Natural killer cell treated with Interleukin-12 subunit alpha and Interleukin-12 subunit beta and Interleukin-15 and Interleukin-18, amount 100 ng/mL, for 72 hours (primary cell): ENCODE measurements around the gene PTPN20. TPM values are rescaled to one million over a fixed set of nuclear protein-coding genes. Genes with fewer than 3 reads are reported as not detected.
A peak's percentile ranks its signal among the peaks of the same experiment; 100 is the strongest.

Experiments
- ATAC-seq, 2 donors: fragments of 150-1000 bp; cut with Tn5 transposase in 1 of 2; sonication (Bioruptor Pico), chemical (Tn5 transposase) in 1 of 2; 2 replicates each; pipeline ENCODE4 v1.10.0; 2021
- DNase-seq: peaks from one replicate; pipeline ENCODE4 v3.0.0; 2022; ENCODE audit warnings: low spot score
- H3K27ac Mint-ChIP-seq, 2 donors: 1 replicate in 1 of 2; 2 replicates in 1 of 2; pipeline ENCODE4 v1.8.0; 2022; ENCODE audit warnings: mixed read lengths in 2 of 2, mild to moderate bottlenecking in 1 of 2, moderate library complexity in 1 of 2
- H3K27me3 Mint-ChIP-seq, 2 donors: 1 replicate in 1 of 2; 2 replicates in 1 of 2; pipeline ENCODE4 v1.8.0; 2022; ENCODE audit warnings: mixed read lengths in 2 of 2
- H3K36me3 Mint-ChIP-seq: one replicate; pipeline ENCODE4 v1.8.0; 2022; ENCODE audit warnings: mixed read lengths
- H3K4me1 Mint-ChIP-seq, 2 donors: 1 replicate in 1 of 2; 2 replicates in 1 of 2; pipeline ENCODE4 v1.8.0; 2022; ENCODE audit warnings: low read depth in 2 of 2, mixed read lengths in 2 of 2, mild to moderate bottlenecking in 1 of 2
- H3K4me3 Mint-ChIP-seq: one replicate; pipeline ENCODE4 v1.8.0; 2022; ENCODE audit warnings: mixed read lengths
- H3K9me3 Mint-ChIP-seq: 2 replicates; pipeline ENCODE4 v1.8.0; 2022; ENCODE audit warnings: mixed read lengths
- total RNA-seq, 2 donors: library from RNA; stranded (reverse); gene quantifications; one replicate each; pipeline ENCODE4 v1.2.3, GENCODE V29; 2022

The PTPN20 gene
- total RNA-seq, 2 donors from 2014 or later, result 0.67 TPM; not detected in 1

GRCh38 chr10:47039562-47039913, 128.3 kb downstream of the PTPN20 start:
- peak; percentile 16 for DNase-seq
- Mint-ChIP-seq H3K27me3 (no peaks in the 10 kb centered on the region), H3K36me3 (no peaks in the 10 kb centered on the region), H3K4me3 (no peak overlapping the region), H3K4me1 (no peaks in the 10 kb centered on the region), H3K27ac (no peak overlapping the region), H3K9me3 (no peaks in the 10 kb centered on the region)
- ATAC-seq, result no peak

DNA sequence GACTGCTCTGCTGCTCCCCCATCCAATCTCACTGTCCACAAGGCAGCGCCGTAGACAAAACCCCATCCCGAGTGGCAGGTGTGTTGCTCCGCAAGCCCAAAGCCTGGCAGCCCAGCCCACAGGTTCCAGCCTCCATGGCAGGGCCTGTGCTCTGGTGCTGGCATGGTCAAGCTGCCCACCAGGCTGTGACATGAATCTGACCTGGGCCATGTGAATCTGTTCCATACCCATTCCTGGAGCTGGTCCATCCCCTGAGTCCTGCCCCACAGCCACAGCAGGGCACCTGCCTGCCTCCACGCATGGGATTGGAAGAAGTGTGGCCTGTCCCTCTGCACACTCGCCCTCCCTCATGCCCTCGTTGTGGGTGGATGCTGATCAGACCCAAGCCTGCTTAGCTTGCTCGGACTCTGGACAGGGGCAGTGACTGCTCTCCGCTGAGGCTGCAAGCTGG, 128.8 kb downstream of the PTPN20 start:
- H3K36me3 Mint-ChIP-seq, result no peaks in the 10 kb centered on the region
- no peak overlapping the region for H3K4me3 Mint-ChIP-seq
- ATAC-seq (peak; percentile 10 to 33), DNase-seq (no peak)
- H3K27ac Mint-ChIP-seq, result no peak overlapping the region
- H3K27me3 Mint-ChIP-seq, result no peaks in the 10 kb centered on the region
- H3K9me3 Mint-ChIP-seq, result no peaks in the 10 kb centered on the region
- H3K4me1 Mint-ChIP-seq, result no peaks in the 10 kb centered on the region

DNA sequence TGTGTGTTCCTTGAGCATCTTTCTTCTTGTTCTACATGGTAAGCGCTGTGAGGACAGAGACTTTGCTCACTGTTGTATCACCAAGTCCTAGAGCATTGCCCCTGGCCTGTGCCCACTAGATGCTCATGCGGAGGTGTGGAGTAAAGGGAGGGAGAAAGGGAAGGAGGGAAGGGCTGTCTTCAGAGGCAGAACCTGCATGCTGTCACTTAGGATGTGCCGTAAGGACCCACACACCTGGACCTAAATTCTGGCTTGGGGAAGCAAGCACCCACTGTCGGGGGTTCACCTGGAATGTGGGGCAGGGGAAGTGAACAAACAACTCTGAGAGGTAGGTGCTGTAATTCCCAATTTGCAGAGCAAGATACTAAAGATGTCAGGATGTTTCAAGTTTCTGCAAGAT, 129.5 kb downstream of the PTPN20 start:
- Mint-ChIP-seq H3K9me3 (no peaks in the 10 kb centered on the region), H3K27ac (no peak overlapping the region), H3K36me3 (no peaks in the 10 kb centered on the region), H3K4me1 (no peaks in the 10 kb centered on the region), H3K4me3 (no peak overlapping the region), H3K27me3 (no peaks in the 10 kb centered on the region)
- ATAC-seq (no peak), DNase-seq (peak; percentile 28)

- H3K4me3 Mint-ChIP-seq, result no peak overlapping the region
- H3K36me3 Mint-ChIP-seq, result no peaks in the 10 kb centered on the region
- H3K4me1 Mint-ChIP-seq, result no peaks in the 10 kb centered on the region
- no peaks in the 10 kb centered on the region for H3K9me3 Mint-ChIP-seq
- no peak overlapping the region for H3K27ac Mint-ChIP-seq
- no peaks in the 10 kb centered on the region for H3K27me3 Mint-ChIP-seq
- peak; percentile 38 for DNase-seq
- ATAC-seq, result no peak
Measured at GRCh38 chr10:47041396-47042198, 130.4 kb downstream of the PTPN20 start.

GRCh38 chr10:47042199-47042473, 130.9 kb downstream of the PTPN20 start:
- Mint-ChIP-seq H3K4me3 (no peak overlapping the region), H3K27me3 (no peaks in the 10 kb centered on the region), H3K9me3 (no peaks in the 10 kb centered on the region), H3K36me3 (no peaks in the 10 kb centered on the region), H3K27ac (no peak overlapping the region), H3K4me1 (peaks cover 0 to 2% of the 10 kb centered on the region in 2 donors)
- peak; percentile 6 for DNase-seq
- no peak for ATAC-seq

DNA sequence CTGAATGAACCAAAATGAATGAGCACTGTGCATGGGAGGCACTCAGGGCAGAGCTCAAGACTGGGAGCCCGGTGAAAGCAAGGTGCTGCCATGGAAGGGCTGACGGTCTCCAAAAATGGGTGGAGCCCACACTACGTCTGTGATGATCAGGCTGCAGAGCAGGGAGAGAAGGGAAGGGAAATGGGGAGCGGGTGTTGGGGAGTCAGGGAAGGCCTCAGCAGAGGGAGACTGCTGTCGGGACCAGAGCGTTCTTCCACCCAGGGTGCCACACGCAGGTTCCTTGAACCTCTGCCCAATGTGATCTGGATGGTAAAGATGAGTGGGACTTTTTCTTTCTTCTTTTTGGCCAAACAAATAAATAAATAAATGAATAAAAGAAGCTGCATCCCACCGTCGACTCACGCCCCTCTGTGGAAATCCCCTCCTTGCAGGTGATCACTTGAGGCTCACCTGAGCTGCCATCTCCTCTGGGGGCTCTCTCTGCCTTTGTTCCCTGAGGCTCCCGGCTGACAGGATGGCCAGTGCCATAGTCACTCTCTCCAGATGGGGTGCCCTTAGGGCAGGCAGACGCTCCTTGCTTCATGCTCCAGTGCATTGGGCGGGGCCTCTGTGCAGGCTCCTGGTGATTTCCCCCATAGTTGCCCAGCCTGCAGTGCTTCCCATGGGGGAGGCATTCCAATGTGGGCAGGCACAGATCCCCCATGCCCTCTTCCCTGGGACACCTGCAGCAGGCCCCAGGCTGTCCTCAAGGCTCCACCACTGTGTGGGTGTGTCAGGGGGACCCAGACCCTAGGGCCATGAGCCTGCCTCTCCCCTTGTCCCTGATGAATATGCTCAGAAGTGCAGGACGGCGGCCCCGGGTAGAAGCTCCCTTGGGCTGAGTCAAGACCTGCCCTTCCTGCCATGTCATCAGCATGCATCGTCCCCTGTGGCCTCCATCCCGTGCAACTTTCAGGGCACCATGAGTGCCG, 131.8 kb downstream of the PTPN20 start:
- peaks cover 0 to 7% of the 10 kb centered on the region in 2 donors for H3K4me1 Mint-ChIP-seq
- ATAC-seq (no peak), DNase-seq (peak; percentile 37)
- H3K27me3 Mint-ChIP-seq, result no peaks in the 10 kb centered on the region
- no peaks in the 10 kb centered on the region for H3K36me3 Mint-ChIP-seq
- no peaks in the 10 kb centered on the region for H3K9me3 Mint-ChIP-seq
- H3K4me3 Mint-ChIP-seq, result no peak overlapping the region
- H3K27ac Mint-ChIP-seq, result no peak overlapping the region

DNA sequence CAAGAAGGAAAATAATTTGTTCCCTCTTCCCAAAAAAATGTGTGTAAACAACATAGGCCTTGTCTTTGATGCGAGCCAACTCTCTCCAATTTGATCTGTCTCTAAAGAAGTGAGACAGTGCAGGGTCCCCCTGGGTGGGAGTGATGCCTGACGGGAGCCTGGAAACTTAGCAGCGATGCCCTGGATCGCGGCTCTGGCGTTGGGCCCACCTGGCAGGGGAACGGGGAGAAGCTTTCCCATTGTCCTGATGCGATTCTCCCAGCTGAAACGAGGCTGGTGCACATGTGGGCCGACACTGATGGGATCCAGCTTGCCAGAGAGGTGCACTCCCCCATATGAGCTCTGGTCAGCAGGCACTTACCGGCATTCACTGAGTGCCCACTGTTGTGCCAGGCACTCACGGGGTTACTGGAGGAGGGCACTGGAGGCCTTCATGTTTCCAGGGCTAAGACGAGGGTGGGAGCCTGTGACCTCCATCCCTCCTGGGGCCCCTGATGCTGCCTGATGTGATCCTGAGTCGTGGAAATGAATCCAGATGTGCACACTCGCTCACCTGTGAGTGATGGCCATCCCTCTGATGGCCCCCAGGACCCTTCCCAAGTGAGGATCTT, 132.8 kb downstream of the PTPN20 start:
- no peaks in the 10 kb centered on the region for H3K36me3 Mint-ChIP-seq
- DNase-seq, result peak; percentile 53
- H3K27ac Mint-ChIP-seq, result no peak overlapping the region
- H3K9me3 Mint-ChIP-seq, result no peaks in the 10 kb centered on the region
- no peak for ATAC-seq
- H3K4me3 Mint-ChIP-seq, result no peak overlapping the region
- H3K4me1 Mint-ChIP-seq, result peaks cover 0 to 7% of the 10 kb centered on the region in 2 donors
- no peaks in the 10 kb centered on the region for H3K27me3 Mint-ChIP-seq

DNA sequence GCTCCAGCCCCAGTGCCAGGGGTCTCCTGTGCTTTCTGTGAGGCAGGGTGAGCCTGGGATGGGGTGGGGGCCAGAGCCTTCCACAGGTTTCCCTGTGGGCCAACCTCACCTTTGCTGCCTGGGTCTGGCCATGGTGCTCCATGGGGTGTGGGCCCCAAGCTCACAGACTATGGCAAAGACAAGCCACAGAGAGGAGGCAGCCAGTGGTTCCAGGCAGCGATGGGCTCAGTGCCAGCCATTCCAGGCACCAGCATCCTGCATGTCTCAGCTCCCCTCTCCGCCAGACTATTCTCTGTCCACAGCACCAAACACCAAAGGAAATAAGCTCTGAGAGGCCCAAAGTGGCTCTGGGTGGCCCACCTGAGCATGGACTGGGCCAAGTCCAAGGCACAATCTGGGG, 133.5 kb downstream of the PTPN20 start:
- ATAC-seq, result no peak
- no peaks in the 10 kb centered on the region for H3K9me3 Mint-ChIP-seq
- peaks cover 0 to 7% of the 10 kb centered on the region in 2 donors for H3K4me1 Mint-ChIP-seq
- no peaks in the 10 kb centered on the region for H3K27me3 Mint-ChIP-seq
- H3K36me3 Mint-ChIP-seq, result no peaks in the 10 kb centered on the region
- H3K4me3 Mint-ChIP-seq, result no peak overlapping the region
- H3K27ac Mint-ChIP-seq, result no peak overlapping the region
- peak; percentile 48 for DNase-seq

DNA sequence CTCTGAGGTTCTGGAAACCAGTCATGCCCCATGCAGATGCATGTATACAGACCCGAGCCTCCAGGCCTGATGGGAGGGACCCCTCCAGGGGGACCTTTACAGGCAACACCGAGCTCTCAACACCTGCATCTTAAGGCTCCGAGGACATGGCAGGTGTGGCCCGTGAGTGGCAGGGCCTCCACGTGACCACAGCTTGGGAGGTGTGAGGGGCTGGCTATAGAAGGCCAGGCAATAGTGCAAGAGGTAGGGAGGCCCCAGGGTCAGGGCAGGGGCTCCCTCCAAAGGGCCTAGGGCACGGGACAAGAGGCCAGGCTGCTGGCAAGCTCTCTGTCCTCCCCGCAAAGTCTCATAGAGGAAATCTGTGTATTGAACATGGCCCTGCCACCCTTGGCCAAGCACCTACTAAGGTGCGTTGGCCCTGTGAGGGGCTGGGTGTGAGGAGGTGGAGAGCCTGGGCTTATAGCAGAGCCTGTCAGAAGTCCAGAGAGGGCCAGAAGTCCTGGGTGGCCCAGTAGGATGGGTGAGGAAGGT, 134.2 kb downstream of the PTPN20 start:
- no peak for ATAC-seq
- Mint-ChIP-seq H3K27ac (no peak overlapping the region), H3K9me3 (no peaks in the 10 kb centered on the region), H3K4me1 (peaks cover 0 to 7% of the 10 kb centered on the region in 2 donors), H3K27me3 (no peaks in the 10 kb centered on the region), H3K36me3 (no peaks in the 10 kb centered on the region), H3K4me3 (no peak overlapping the region)
- DNase-seq, result peak; percentile 28

GRCh38 chr10:47046321-47047126, 135.3 kb downstream of the PTPN20 start:
- no peak for ATAC-seq
- H3K27me3 Mint-ChIP-seq, result no peaks in the 10 kb centered on the region
- peak; percentile 58 for DNase-seq
- no peak overlapping the region for H3K27ac Mint-ChIP-seq
- no peaks in the 10 kb centered on the region for H3K36me3 Mint-ChIP-seq
- H3K9me3 Mint-ChIP-seq, result no peaks in the 10 kb centered on the region
- H3K4me1 Mint-ChIP-seq, result peaks cover 0 to 7% of the 10 kb centered on the region in 2 donors
- no peak overlapping the region for H3K4me3 Mint-ChIP-seq

DNA sequence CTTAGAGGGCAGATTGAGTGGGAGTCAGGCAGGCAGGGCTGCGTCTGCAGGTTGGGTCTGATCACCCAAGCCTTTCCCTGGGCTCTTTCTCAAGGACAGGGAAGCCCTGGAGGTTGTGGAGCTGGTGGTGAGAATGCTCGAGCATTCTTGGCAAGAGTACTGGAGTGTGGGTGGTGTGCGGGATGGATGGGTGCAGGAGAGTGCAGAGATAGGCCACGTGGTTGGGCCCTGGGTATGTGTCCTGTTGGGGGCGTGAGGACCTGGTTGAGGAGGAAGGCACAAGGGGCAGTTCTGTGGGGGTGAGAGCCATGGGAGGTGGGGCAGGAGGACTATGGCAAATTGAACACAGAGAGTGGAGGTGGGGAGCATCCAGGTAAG, 135.9 kb downstream of the PTPN20 start:
- ATAC-seq (no peak), DNase-seq (no peak)
- peaks cover 0 to 7% of the 10 kb centered on the region in 2 donors for H3K4me1 Mint-ChIP-seq
- no peaks in the 10 kb centered on the region for H3K27me3 Mint-ChIP-seq
- H3K9me3 Mint-ChIP-seq, result no peaks in the 10 kb centered on the region
- H3K4me3 Mint-ChIP-seq, result no peak overlapping the region
- no peaks in the 10 kb centered on the region for H3K36me3 Mint-ChIP-seq
- no peak overlapping the region for H3K27ac Mint-ChIP-seq

- Mint-ChIP-seq H3K4me3 (no peak overlapping the region), H3K27me3 (no peaks in the 10 kb centered on the region), H3K9me3 (no peaks in the 10 kb centered on the region), H3K36me3 (no peaks in the 10 kb centered on the region), H3K27ac (no peak overlapping the region), H3K4me1 (peaks cover 0 to 7% of the 10 kb centered on the region in 2 donors)
- ATAC-seq (no peak), DNase-seq (peak; percentile 62)
Measured at GRCh38 chr10:47047577-47048525, 136.6 kb downstream of the PTPN20 start.
